Tongue (tissue), 2 donors: ENCODE data around the gene C4BPA. TPM values are rescaled to one million over a fixed set of nuclear protein-coding genes. Genes with fewer than 3 reads are reported as not detected.

Source experiments
- DNase-seq: peaks from one replicate; pipeline ENCODE4 v3.0.0-alpha.2; 2015
- total RNA-seq: library from RNA; depleted of rRNA; stranded (reverse); fragments of >200 nt; gene quantifications from one replicate; pipeline ENCODE4 v1.2.3, GENCODE V29; 2014

Gene C4BPA
- total RNA-seq: not detected

- DNase-seq: no peak
These were observed at the start of gene C4BPA for GRCh38 chr1:207103892-207104373. Gene C4BPA, plus strand, starts transcription at chr1:207104233. Its CDS starts 8,793 bp downstream, at chr1:207113026.

- no peak for DNase-seq
These were observed 49.5 kb upstream of the C4BPA start for GRCh38 chr1:207054491-207054890.

GRCh38 chr1:207055386-207056001 lies 48.5 kb upstream of the C4BPA start:
- peak; percentile 31 for DNase-seq

- DNase-seq: no peak
These were observed 47.4 kb upstream of the C4BPA start for GRCh38 chr1:207056673-207057072.

- no peak for DNase-seq
These were observed 45.8 kb upstream of the C4BPA start for GRCh38 chr1:207058252-207058651.

- peak; percentile 26 for DNase-seq
These were observed 44.9 kb upstream of the C4BPA start for GRCh38 chr1:207058878-207059867.

GRCh38 chr1:207059881-207060280 lies 44.2 kb upstream of the C4BPA start:
- no peak for DNase-seq

GRCh38 chr1:207060596-207060995 lies 43.4 kb upstream of the C4BPA start:
- DNase-seq: no peak

GRCh38 chr1:207062058-207062457 lies 42.0 kb upstream of the C4BPA start:
- DNase-seq: no peak

GRCh38 chr1:207063014-207063413 lies 41.0 kb upstream of the C4BPA start:
- no peak for DNase-seq

GRCh38 chr1:207064561-207064960 lies 39.5 kb upstream of the C4BPA start:
- no peak for DNase-seq

GRCh38 chr1:207067185-207067584 lies 36.8 kb upstream of the C4BPA start:
- no peak for DNase-seq

GRCh38 chr1:207067665-207068064 lies 36.4 kb upstream of the C4BPA start:
- DNase-seq: no peak

- DNase-seq: no peak
These were observed 35.0 kb upstream of the C4BPA start for GRCh38 chr1:207069061-207069460.

GRCh38 chr1:207069858-207070506 lies 34.1 kb upstream of the C4BPA start:
- no peak for DNase-seq

- no peak for DNase-seq
These were observed 33.2 kb upstream of the C4BPA start for GRCh38 chr1:207070811-207071210.

GRCh38 chr1:207071426-207071825 lies 32.6 kb upstream of the C4BPA start:
- no peak for DNase-seq

- no peak for DNase-seq
These were observed 31.8 kb upstream of the C4BPA start for GRCh38 chr1:207072233-207072632.

GRCh38 chr1:207073906-207074820 lies 29.9 kb upstream of the C4BPA start:
- DNase-seq: no peak

- no peak for DNase-seq
These were observed 27.7 kb upstream of the C4BPA start for GRCh38 chr1:207076181-207076955.

GRCh38 chr1:207077012-207077411 lies 27.0 kb upstream of the C4BPA start:
- no peak for DNase-seq
